Cardiac muscle cell (in vitro differentiated cells and primary cell): ENCODE results near the gene PCNX2. TPM values are rescaled to one million over a fixed set of nuclear protein-coding genes. Genes with fewer than 3 reads are reported as not detected.
"Not testable (repeated sequence)": the region's sequence is repeated elsewhere in the genome, so short reads cannot be mapped to it uniquely, and the experiment has no call there.

Source experiments
- DNase-seq, 2 donors: peaks; one replicate each; pipeline versions ENCODE4 v3.0.0 to v3.0.0-alpha.2; 2010 to 2017; ENCODE audit warnings: low read depth in 1 of 2, low spot score in 1 of 2
- H3K27ac ChIP-seq: fragments of 200-600 bp; sonication (generic); 2 replicates; pipeline ENCODE4 v1.5.1; 2016
- H3K27me3 ChIP-seq: fragments of 200-600 bp; sonication (generic); 2 replicates; pipeline ENCODE4 v1.6.0; 2016; ENCODE audit warnings: control low read depth
- H3K36me3 ChIP-seq: fragments of 200-600 bp; sonication (generic); 2 replicates; pipeline ENCODE4 v1.5.1; 2016; ENCODE audit warnings: control low read depth
- H3K4me1 ChIP-seq: fragments of 200-600 bp; sonication (generic); 2 replicates; pipeline ENCODE4 v1.8.1; 2017; ENCODE audit warnings: low read depth, mild to moderate bottlenecking, mixed run types
- H3K4me3 ChIP-seq: fragments of 200-600 bp; sonication (generic); 2 replicates; pipeline ENCODE4 v1.5.1; 2016; ENCODE audit warnings: mild to moderate bottlenecking
- H3K9me3 ChIP-seq: fragments of 200-600 bp; sonication (generic); 2 replicates; pipeline ENCODE4 v1.5.1; 2017; ENCODE audit warnings: low read depth, mild to moderate bottlenecking, control low read depth
- CTCF ChIP-seq: IDR thresholded peaks from 2 replicates; pipeline ENCODE4 v1.5.1; 2012; ENCODE audit warnings: low read depth, mild to moderate bottlenecking, low read length
- polyA plus RNA-seq: library from polyadenylated mRNA; unstranded; fragments of >200 nt; fragmentation: Nextera tagmentation; extraction: Ambion mirVana; gene quantifications from 2 replicates; pipeline ENCODE4 v1.2.1, GENCODE V29; 2016
- total RNA-seq: library from RNA; depleted of rRNA; stranded (reverse); fragments of >200 nt; gene quantifications from 2 replicates; pipeline ENCODE4 v1.2.3, GENCODE V29; 2016

The PCNX2 gene
- total and polyA plus RNA-seq, 2 experiments from 2014 or later: 3.9 to 5.1 TPM

GRCh38 chr1:233140974-233141373 lies 154.6 kb downstream of the PCNX2 start:
- Histone ChIP-seq H3K27me3 (no peaks in the 10 kb centered on the region), H3K9me3 (no peaks in the 10 kb centered on the region), H3K36me3 (no peaks in the 10 kb centered on the region), H3K4me3 (no peak overlapping the region), H3K27ac (no peak overlapping the region), H3K4me1 (no peaks in the 10 kb centered on the region)
- peak in 1 of 2 donors; percentile 73 for DNase-seq
- no peak for TF ChIP-seq CTCF

- TF ChIP-seq CTCF: no peak
- Histone ChIP-seq H3K4me1 (no peaks in the 10 kb centered on the region), H3K4me3 (no peak overlapping the region), H3K9me3 (no peaks in the 10 kb centered on the region), H3K27me3 (no peaks in the 10 kb centered on the region), H3K36me3 (no peaks in the 10 kb centered on the region), H3K27ac (no peak overlapping the region)
- DNase-seq: peak in 1 of 2 donors; percentile 60
Observed at GRCh38 chr1:233140499-233140898, 155.0 kb downstream of the PCNX2 start.

- H3K36me3 ChIP-seq: no peaks in the 10 kb centered on the region
- DNase-seq: no peak
- TF ChIP-seq CTCF: no peak
- H3K4me1 ChIP-seq: peaks cover 5% of the 10 kb centered on the region
- H3K4me3 ChIP-seq: no peak overlapping the region
- no peaks in the 10 kb centered on the region for H3K27me3 ChIP-seq
- H3K9me3 ChIP-seq: no peaks in the 10 kb centered on the region
- no peak overlapping the region for H3K27ac ChIP-seq
Observed at GRCh38 chr1:233138788-233139585, 156.5 kb downstream of the PCNX2 start.

GRCh38 chr1:233135833-233136232 lies 159.7 kb downstream of the PCNX2 start:
- DNase-seq: no peak
- no peaks in the 10 kb centered on the region for H3K27me3 ChIP-seq
- H3K9me3 ChIP-seq: no peaks in the 10 kb centered on the region
- no peak overlapping the region for H3K27ac ChIP-seq
- H3K36me3 ChIP-seq: no peaks in the 10 kb centered on the region
- peaks cover 5% of the 10 kb centered on the region for H3K4me1 ChIP-seq
- H3K4me3 ChIP-seq: no peak overlapping the region
- no peak for TF ChIP-seq CTCF

GRCh38 chr1:233132445-233132844 lies 163.1 kb downstream of the PCNX2 start:
- Histone ChIP-seq H3K4me1 (peaks cover 5% of the 10 kb centered on the region), H3K36me3 (no peaks in the 10 kb centered on the region), H3K4me3 (no peak overlapping the region), H3K9me3 (no peaks in the 10 kb centered on the region), H3K27me3 (no peaks in the 10 kb centered on the region), H3K27ac (no peak overlapping the region)
- no peak for TF ChIP-seq CTCF
- no peak for DNase-seq

- H3K4me3 ChIP-seq, H3K4me1 ChIP-seq, DNase-seq, H3K36me3 ChIP-seq, H3K27ac ChIP-seq, H3K9me3 ChIP-seq, H3K27me3 ChIP-seq: not testable (repeated sequence)
Observed at GRCh38 chr1:233129031-233129430, 166.5 kb downstream of the PCNX2 start.
